Keratinocyte (primary cell): ENCODE results near the gene CCDC69. TPM values are rescaled to one million over a fixed set of nuclear protein-coding genes. Genes with fewer than 3 reads are reported as not detected.

Experiments used
- DNase-seq: peaks from one replicate; pipeline ENCODE4 v3.0.0-alpha.2; 2011; ENCODE audit warnings: low read depth, missing footprints, low spot score
- FAIRE-seq: peaks from 2 replicates; lab custom pipeline; 2011; peaks lifted over from hg19 to GRCh38; lab: Jason Lieb, UNC
- H2AFZ ChIP-seq: 2 replicates; pipeline ENCODE4 v1.6.0; 2012; ENCODE audit warnings: low read length, control low read depth, inconsistent platforms; ENCODE audit not compliant: control insufficient read depth
- H3K27ac ChIP-seq: 2 replicates; pipeline ENCODE4 v1.5.1; 2011; ENCODE audit warnings: low read length; ENCODE audit not compliant: control insufficient read depth, insufficient read depth
- H3K27me3 ChIP-seq: 3 replicates; pipeline ENCODE4 v1.6.0; 2011; ENCODE audit warnings: low read length; ENCODE audit not compliant: control insufficient read depth, insufficient read depth; ENCODE audit errors: extremely low read depth
- H3K36me3 ChIP-seq, 2 experiments: 2 replicates in 1 of 2; 3 replicates in 1 of 2; pipeline ENCODE4 v1.5.1; 2011; ENCODE audit warnings: low read length in 2 of 2, mild to moderate bottlenecking in 1 of 2; ENCODE audit not compliant: control insufficient read depth in 2 of 2, insufficient read depth in 2 of 2; ENCODE audit errors: extremely low read depth in 1 of 2
- H3K4me1 ChIP-seq: 3 replicates; pipeline ENCODE4 v1.5.1; 2011; ENCODE audit warnings: low read length; ENCODE audit not compliant: control insufficient read depth, insufficient read depth; ENCODE audit errors: extremely low read depth
- H3K4me2 ChIP-seq: 3 replicates; pipeline ENCODE4 v1.6.0; 2011; ENCODE audit warnings: low read depth, low read length; ENCODE audit not compliant: control insufficient read depth, insufficient read depth; ENCODE audit errors: extremely low read depth
- H3K4me3 ChIP-seq, 3 experiments: fragments of 200-600 bp in 1 of 3; sonication (generic) in 1 of 3; 2 replicates in 2 of 3; 3 replicates in 1 of 3; pipeline ENCODE4 v1.5.1; 2011 to 2016; ENCODE audit warnings: low read length in 3 of 3, mild to moderate bottlenecking in 3 of 3, control low read depth in 2 of 3, inconsistent platforms in 1 of 3, low read depth in 1 of 3, mixed read lengths in 1 of 3, mixed run types in 1 of 3, moderate library complexity in 1 of 3; ENCODE audit not compliant: control insufficient read depth in 2 of 3, insufficient read depth in 2 of 3; ENCODE audit errors: extremely low read depth in 1 of 3
- H3K79me2 ChIP-seq: 2 replicates; pipeline ENCODE4 v1.6.0; 2012; ENCODE audit warnings: low read length; ENCODE audit not compliant: control insufficient read depth, insufficient read depth
- H3K9ac ChIP-seq: 3 replicates; pipeline ENCODE4 v1.6.0; 2011; ENCODE audit warnings: low read length; ENCODE audit not compliant: control insufficient read depth, insufficient read depth; ENCODE audit errors: extremely low read depth
- H3K9me1 ChIP-seq: 3 replicates; pipeline ENCODE4 v1.6.0; 2011; ENCODE audit warnings: low read length; ENCODE audit not compliant: control insufficient read depth, insufficient read depth; ENCODE audit errors: extremely low read depth
- H3K9me3 ChIP-seq: 2 replicates; pipeline ENCODE4 v1.5.1; 2012; ENCODE audit warnings: low read depth, low read length; ENCODE audit not compliant: control insufficient read depth
- H4K20me1 ChIP-seq: 3 replicates; pipeline ENCODE4 v1.6.0; 2011; ENCODE audit warnings: low read length; ENCODE audit not compliant: control insufficient read depth, insufficient read depth; ENCODE audit errors: extremely low read depth
- EZH2 ChIP-seq: IDR thresholded peaks from one replicate; pipeline ENCODE4 v1.6.1; 2012; ENCODE audit warnings: inconsistent platforms, mild to moderate bottlenecking, low read length, moderate library complexity
- dilution Hi-C: fragments of 300-500 bp; cut with MboI; formaldehyde crosslinking; loops from one replicate; pipeline ENCODE4 v1.7.0; 2020; ENCODE audit warnings: low sequenced_read_pairs; ENCODE audit not compliant: extremely low pct_ligation_motif_present
- polyA plus RNA-seq, 5 experiments: library from polyadenylated mRNA; depleted of rRNA in 3 of 5; stranded (reverse) in 3 of 5; stranded (forward) in 1 of 5; unstranded in 1 of 5; fragments of >200 nt; gene quantifications; 1 replicate in 1 of 5; 2 replicates in 3 of 5; 3 replicates in 1 of 5; pipeline versions ENCODE4 v1.2.1 to v1.2.3, GENCODE V29; 2011 to 2012; ENCODE audit warnings: missing spikeins in 2 of 5, low read depth in 1 of 5, low replicate concordance in 1 of 5
- TF ChIP-seq, protein P1 (sequence below), 3 experiments: IDR thresholded peaks in 1 of 3; conservative IDR thresholded peaks in 1 of 3; optimal IDR thresholded peaks in 1 of 3; 2 replicates in 2 of 3; 3 replicates in 1 of 3; pipeline versions ENCODE3 to v1.5.1; 2011; ENCODE audit warnings: low read length in 3 of 3, mild to moderate bottlenecking in 3 of 3, moderate library complexity in 2 of 3, control low read depth in 1 of 3, inconsistent platforms in 1 of 3; ENCODE audit not compliant: insufficient read depth in 2 of 3; ENCODE audit errors: extremely low read depth in 1 of 3

The CCDC69 gene
- polyA plus RNA-seq, 1 donor (not counting 4 experiments of a cell fraction or from before 2014, with no cell fraction given), result 4.1 TPM

DNA sequence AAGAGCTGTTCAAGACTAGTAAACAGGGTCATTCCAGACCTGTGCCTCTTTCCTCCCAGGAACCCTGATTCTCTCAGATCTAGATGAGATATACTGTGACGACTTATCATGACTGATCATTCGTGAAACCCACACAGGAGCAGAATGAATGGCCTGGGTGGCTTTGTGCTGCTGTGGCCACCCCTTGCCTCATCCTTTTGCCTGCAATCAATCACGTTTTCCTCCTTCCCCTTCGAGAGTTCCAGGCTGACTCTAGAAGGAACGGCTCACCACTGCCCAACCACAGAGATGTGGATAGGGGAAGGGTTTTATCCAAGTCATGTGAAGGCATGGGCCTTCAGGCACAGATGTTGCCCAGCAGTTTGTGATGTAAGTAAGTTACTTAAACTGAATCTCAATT lies 72.1 kb downstream of the CCDC69 start:
- Histone ChIP-seq H3K9me1 (no peaks in the 10 kb centered on the region), H3K9me3 (no peaks in the 10 kb centered on the region), H3K4me1 (peaks cover 8% of the 10 kb centered on the region), H3K79me2 (peaks cover 3% of the 10 kb centered on the region), H4K20me1 (no peaks in the 10 kb centered on the region), H3K9ac (no peak overlapping the region), H3K4me3 (no peak overlapping the region), H3K36me3 (no peaks in the 10 kb centered on the region), H2AFZ (no peak overlapping the region), H3K27ac (no peak overlapping the region), H3K27me3 (peaks cover 1% of the 10 kb centered on the region), H3K4me2 (no peak overlapping the region)
- no peak for DNase-seq
- dilution Hi-C loops, result no loop called here
- FAIRE-seq, result no peak
- TF ChIP-seq, protein P1, sequence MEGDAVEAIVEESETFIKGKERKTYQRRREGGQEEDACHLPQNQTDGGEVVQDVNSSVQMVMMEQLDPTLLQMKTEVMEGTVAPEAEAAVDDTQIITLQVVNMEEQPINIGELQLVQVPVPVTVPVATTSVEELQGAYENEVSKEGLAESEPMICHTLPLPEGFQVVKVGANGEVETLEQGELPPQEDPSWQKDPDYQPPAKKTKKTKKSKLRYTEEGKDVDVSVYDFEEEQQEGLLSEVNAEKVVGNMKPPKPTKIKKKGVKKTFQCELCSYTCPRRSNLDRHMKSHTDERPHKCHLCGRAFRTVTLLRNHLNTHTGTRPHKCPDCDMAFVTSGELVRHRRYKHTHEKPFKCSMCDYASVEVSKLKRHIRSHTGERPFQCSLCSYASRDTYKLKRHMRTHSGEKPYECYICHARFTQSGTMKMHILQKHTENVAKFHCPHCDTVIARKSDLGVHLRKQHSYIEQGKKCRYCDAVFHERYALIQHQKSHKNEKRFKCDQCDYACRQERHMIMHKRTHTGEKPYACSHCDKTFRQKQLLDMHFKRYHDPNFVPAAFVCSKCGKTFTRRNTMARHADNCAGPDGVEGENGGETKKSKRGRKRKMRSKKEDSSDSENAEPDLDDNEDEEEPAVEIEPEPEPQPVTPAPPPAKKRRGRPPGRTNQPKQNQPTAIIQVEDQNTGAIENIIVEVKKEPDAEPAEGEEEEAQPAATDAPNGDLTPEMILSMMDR (optimal IDR thresholded peaks at IDR 0.05 in 1 of 3, IDR thresholded peaks at IDR 0.05 in 1 of 3, conservative IDR thresholded peaks at IDR 0.05 in 1 of 3; ENCODE audit: extremely low read depth in 1 of 3, insufficient read depth in 2 of 3, low read length in 3 of 3), result no peak
- no peak for TF ChIP-seq EZH2

DNA sequence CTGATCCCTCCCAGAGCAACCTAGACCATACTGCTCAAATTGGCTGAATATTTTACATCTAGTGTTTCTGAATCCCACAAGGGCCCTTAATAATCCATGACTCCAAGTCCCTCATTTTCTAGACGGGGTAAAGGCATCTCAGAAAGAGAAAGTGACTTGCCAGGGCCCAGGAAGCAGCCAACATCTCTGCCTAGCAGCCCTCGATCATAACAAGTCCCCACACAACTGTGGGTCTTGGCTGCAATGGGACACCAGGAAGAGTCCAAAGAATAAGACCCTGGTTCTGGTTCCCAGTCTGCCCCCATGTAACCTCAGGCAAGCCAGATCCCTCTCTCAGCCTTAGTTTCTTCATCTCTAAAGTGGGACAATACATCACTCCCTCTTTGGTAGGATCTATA lies 72.6 kb downstream of the CCDC69 start:
- Histone ChIP-seq H3K4me1 (peaks cover 8% of the 10 kb centered on the region), H3K9me1 (no peaks in the 10 kb centered on the region), H3K27me3 (no peaks in the 10 kb centered on the region), H3K4me2 (no peak overlapping the region), H3K9me3 (no peaks in the 10 kb centered on the region), H3K79me2 (peaks cover 2% of the 10 kb centered on the region), H4K20me1 (no peaks in the 10 kb centered on the region), H3K4me3 (no peak overlapping the region), H3K27ac (no peak overlapping the region), H3K36me3 (no peaks in the 10 kb centered on the region), H2AFZ (no peak overlapping the region), H3K9ac (no peak overlapping the region)
- no peak for FAIRE-seq
- no peak for DNase-seq
- TF ChIP-seq EZH2, result no peak
- TF ChIP-seq, protein P1 (optimal IDR thresholded peaks at IDR 0.05 in 1 of 3, IDR thresholded peaks at IDR 0.05 in 1 of 3, conservative IDR thresholded peaks at IDR 0.05 in 1 of 3; ENCODE audit: extremely low read depth in 1 of 3, insufficient read depth in 2 of 3, low read length in 3 of 3), result no peak
- dilution Hi-C loops, result no loop called here
